Panc1 (cell line): ENCODE data around the gene REXO5.

Experiments used
- CTCF ChIP-seq: fragments of 450-650 bp; IDR thresholded peaks from 2 replicates; pipeline ENCODE4 v1.5.1; 2017; ENCODE audit warnings: mild to moderate bottlenecking
- TCF7L2 ChIP-seq: IDR thresholded peaks from 2 replicates; pipeline ENCODE4 v1.6.1; 2011; ENCODE audit warnings: mild to moderate bottlenecking, low read depth, low read length, inconsistent platforms

GRCh38 chr16:20874088-20874581 is 67.8 kb downstream of the REXO5 start:
- no peak for TF ChIP-seq CTCF
- TF ChIP-seq TCF7L2 = no peak
